WTC11 (cell line): ENCODE measurements around the gene UBE2L3.

Experiments used
- CBFB ChIP-seq: sonication (generic); formaldehyde crosslinking; IDR thresholded peaks from 2 replicates; pipeline ENCODE4 v1.8.1; 2022; ENCODE audit warnings: mild to moderate bottlenecking, low read depth, missing genetic modification reagents
- FOXJ3 ChIP-seq: sonication (generic); formaldehyde crosslinking; IDR thresholded peaks from 2 replicates; pipeline ENCODE4 v1.9.0; 2021; ENCODE audit warnings: missing genetic modification reagents, mild to moderate bottlenecking, borderline replicate concordance
- FOXP1 ChIP-seq: sonication (generic); formaldehyde crosslinking; IDR thresholded peaks from 2 replicates; pipeline ENCODE4 v1.8.0; 2022; ENCODE audit warnings: missing genetic modification reagents, mild to moderate bottlenecking, moderate library complexity, borderline replicate concordance
- MXD4 ChIP-seq: fragments of 250-450 bp; sonication (Bioruptor Pico); IDR thresholded peaks from 2 replicates; pipeline ENCODE4 v1.8.0; 2021; ENCODE audit warnings: mild to moderate bottlenecking, moderate library complexity, borderline replicate concordance
- NFE2L1 ChIP-seq: sonication (generic); formaldehyde crosslinking; IDR thresholded peaks from 2 replicates; pipeline ENCODE4 v1.8.1; 2023; ENCODE audit warnings: missing genetic modification reagents
- TF ChIP-seq, protein P1 (sequence below): sonication (generic); formaldehyde crosslinking; IDR thresholded peaks from 2 replicates; pipeline ENCODE4 v1.8.1; 2023; ENCODE audit warnings: mild to moderate bottlenecking, missing genetic modification reagents, moderate library complexity
- TF ChIP-seq, protein P2 (sequence below): sonication (generic); formaldehyde crosslinking; IDR thresholded peaks from 2 replicates; pipeline ENCODE4 v1.8.1; 2023; ENCODE audit warnings: mild to moderate bottlenecking, moderate library complexity, missing genetic modification reagents
- TF ChIP-seq, protein P3 (sequence below): sonication (generic); formaldehyde crosslinking; IDR thresholded peaks from 2 replicates; pipeline ENCODE4 v1.8.1; 2022; ENCODE audit warnings: missing genetic modification reagents, borderline replicate concordance
- TF ChIP-seq, protein P4 (sequence below): fragments of 200-600 bp; IDR thresholded peaks from 2 replicates; pipeline ENCODE4 v1.8.0; 2022; ENCODE audit warnings: antibody characterized with exemption
- TF ChIP-seq, protein P5 (sequence below): sonication (generic); formaldehyde crosslinking; IDR thresholded peaks from 2 replicates; pipeline ENCODE4 v1.8.1; 2022; ENCODE audit warnings: low read depth, mild to moderate bottlenecking, moderate library complexity, missing genetic modification reagents, borderline replicate concordance
- TF ChIP-seq, protein P6 (sequence below): sonication (generic); formaldehyde crosslinking; IDR thresholded peaks from 2 replicates; pipeline ENCODE4 v1.8.0; 2022; ENCODE audit warnings: missing genetic modification reagents
- TF ChIP-seq, protein P7 (sequence below): sonication (generic); formaldehyde crosslinking; IDR thresholded peaks from 2 replicates; pipeline ENCODE4 v1.8.1; 2022; ENCODE audit warnings: mild to moderate bottlenecking, moderate library complexity, missing genetic modification reagents
- TF ChIP-seq, protein P8 (sequence below): sonication (generic); formaldehyde crosslinking; IDR thresholded peaks from 2 replicates; pipeline ENCODE4 v1.8.0; 2022; ENCODE audit warnings: mild to moderate bottlenecking, missing genetic modification reagents

DNA sequence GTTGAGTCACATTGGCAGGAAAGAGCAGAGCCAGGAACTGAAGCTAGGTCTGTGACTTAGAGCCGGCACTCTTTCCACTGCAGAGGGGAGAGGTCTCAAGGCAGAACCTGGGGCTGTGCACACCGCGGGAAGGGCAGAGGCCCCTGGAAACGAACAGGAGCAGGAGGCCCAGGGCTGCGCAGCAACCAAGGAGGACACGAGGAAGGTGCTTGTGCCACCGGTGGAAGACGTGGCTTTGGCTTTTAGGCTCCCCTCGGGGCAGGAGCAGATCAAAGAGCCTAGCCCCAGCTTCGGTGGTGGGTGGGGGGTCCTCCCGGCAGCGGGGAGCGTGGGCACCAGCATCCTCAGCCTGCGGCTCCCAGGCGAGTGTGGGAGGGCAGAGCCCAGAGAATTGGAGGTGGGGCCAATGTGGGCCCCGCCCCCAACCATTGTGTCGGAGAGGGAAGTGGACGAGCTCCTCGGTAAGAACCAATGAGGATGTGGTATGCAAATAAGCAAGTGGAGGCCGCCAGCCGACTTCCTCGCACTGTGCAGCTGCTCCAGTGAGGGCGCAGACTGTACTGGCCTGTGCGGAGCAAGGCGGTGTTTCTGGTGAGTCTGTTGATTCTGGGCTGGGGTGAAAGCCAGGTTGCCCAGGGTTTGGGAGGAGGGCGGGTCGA is 64.9 kb downstream of the UBE2L3 start, which contains the start of gene CCDC116:
- TF ChIP-seq, protein P1, sequence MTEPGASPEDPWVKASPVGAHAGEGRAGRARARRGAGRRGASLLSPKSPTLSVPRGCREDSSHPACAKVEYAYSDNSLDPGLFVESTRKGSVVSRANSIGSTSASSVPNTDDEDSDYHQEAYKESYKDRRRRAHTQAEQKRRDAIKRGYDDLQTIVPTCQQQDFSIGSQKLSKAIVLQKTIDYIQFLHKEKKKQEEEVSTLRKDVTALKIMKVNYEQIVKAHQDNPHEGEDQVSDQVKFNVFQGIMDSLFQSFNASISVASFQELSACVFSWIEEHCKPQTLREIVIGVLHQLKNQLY (CRISPR knock-in tag), result no peak
- TF ChIP-seq, protein P2, sequence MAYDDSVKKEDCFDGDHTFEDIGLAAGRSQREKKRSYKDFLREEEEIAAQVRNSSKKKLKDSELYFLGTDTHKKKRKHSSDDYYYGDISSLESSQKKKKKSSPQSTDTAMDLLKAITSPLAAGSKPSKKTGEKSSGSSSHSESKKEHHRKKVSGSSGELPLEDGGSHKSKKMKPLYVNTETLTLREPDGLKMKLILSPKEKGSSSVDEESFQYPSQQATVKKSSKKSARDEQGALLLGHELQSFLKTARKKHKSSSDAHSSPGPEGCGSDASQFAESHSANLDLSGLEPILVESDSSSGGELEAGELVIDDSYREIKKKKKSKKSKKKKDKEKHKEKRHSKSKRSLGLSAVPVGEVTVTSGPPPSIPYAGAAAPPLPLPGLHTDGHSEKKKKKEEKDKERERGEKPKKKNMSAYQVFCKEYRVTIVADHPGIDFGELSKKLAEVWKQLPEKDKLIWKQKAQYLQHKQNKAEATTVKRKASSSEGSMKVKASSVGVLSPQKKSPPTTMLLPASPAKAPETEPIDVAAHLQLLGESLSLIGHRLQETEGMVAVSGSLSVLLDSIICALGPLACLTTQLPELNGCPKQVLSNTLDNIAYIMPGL (CRISPR knock-in tag), result no peak
- no peak for TF ChIP-seq NFE2L1 (CRISPR knock-in tag)
- TF ChIP-seq CBFB (CRISPR knock-in tag), result no peak
- TF ChIP-seq, protein P3, sequence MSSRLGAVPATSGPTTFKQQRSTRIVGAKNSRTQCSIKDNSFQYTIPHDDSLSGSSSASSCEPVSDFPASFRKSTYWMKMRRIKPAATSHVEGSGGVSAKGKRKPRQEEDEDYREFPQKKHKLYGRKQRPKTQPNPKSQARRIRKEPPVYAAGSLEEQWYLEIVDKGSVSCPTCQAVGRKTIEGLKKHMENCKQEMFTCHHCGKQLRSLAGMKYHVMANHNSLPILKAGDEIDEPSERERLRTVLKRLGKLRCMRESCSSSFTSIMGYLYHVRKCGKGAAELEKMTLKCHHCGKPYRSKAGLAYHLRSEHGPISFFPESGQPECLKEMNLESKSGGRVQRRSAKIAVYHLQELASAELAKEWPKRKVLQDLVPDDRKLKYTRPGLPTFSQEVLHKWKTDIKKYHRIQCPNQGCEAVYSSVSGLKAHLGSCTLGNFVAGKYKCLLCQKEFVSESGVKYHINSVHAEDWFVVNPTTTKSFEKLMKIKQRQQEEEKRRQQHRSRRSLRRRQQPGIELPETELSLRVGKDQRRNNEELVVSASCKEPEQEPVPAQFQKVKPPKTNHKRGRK (CRISPR knock-in tag), result no peak
- no peak for TF ChIP-seq FOXJ3
- TF ChIP-seq, protein P4, sequence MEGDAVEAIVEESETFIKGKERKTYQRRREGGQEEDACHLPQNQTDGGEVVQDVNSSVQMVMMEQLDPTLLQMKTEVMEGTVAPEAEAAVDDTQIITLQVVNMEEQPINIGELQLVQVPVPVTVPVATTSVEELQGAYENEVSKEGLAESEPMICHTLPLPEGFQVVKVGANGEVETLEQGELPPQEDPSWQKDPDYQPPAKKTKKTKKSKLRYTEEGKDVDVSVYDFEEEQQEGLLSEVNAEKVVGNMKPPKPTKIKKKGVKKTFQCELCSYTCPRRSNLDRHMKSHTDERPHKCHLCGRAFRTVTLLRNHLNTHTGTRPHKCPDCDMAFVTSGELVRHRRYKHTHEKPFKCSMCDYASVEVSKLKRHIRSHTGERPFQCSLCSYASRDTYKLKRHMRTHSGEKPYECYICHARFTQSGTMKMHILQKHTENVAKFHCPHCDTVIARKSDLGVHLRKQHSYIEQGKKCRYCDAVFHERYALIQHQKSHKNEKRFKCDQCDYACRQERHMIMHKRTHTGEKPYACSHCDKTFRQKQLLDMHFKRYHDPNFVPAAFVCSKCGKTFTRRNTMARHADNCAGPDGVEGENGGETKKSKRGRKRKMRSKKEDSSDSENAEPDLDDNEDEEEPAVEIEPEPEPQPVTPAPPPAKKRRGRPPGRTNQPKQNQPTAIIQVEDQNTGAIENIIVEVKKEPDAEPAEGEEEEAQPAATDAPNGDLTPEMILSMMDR, result no peak
- TF ChIP-seq, protein P5, sequence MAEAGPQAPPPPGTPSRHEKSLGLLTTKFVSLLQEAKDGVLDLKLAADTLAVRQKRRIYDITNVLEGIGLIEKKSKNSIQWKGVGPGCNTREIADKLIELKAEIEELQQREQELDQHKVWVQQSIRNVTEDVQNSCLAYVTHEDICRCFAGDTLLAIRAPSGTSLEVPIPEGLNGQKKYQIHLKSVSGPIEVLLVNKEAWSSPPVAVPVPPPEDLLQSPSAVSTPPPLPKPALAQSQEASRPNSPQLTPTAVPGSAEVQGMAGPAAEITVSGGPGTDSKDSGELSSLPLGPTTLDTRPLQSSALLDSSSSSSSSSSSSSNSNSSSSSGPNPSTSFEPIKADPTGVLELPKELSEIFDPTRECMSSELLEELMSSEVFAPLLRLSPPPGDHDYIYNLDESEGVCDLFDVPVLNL, result no peak
- no peak for TF ChIP-seq FOXP1 (CRISPR knock-in tag)
- TF ChIP-seq, protein P6, sequence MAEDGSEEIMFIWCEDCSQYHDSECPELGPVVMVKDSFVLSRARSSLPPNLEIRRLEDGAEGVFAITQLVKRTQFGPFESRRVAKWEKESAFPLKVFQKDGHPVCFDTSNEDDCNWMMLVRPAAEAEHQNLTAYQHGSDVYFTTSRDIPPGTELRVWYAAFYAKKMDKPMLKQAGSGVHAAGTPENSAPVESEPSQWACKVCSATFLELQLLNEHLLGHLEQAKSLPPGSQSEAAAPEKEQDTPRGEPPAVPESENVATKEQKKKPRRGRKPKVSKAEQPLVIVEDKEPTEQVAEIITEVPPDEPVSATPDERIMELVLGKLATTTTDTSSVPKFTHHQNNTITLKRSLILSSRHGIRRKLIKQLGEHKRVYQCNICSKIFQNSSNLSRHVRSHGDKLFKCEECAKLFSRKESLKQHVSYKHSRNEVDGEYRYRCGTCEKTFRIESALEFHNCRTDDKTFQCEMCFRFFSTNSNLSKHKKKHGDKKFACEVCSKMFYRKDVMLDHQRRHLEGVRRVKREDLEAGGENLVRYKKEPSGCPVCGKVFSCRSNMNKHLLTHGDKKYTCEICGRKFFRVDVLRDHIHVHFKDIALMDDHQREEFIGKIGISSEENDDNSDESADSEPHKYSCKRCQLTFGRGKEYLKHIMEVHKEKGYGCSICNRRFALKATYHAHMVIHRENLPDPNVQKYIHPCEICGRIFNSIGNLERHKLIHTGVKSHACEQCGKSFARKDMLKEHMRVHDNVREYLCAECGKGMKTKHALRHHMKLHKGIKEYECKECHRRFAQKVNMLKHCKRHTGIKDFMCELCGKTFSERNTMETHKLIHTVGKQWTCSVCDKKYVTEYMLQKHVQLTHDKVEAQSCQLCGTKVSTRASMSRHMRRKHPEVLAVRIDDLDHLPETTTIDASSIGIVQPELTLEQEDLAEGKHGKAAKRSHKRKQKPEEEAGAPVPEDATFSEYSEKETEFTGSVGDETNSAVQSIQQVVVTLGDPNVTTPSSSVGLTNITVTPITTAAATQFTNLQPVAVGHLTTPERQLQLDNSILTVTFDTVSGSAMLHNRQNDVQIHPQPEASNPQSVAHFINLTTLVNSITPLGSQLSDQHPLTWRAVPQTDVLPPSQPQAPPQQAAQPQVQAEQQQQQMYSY (CRISPR knock-in tag), result no peak
- TF ChIP-seq, protein P7, sequence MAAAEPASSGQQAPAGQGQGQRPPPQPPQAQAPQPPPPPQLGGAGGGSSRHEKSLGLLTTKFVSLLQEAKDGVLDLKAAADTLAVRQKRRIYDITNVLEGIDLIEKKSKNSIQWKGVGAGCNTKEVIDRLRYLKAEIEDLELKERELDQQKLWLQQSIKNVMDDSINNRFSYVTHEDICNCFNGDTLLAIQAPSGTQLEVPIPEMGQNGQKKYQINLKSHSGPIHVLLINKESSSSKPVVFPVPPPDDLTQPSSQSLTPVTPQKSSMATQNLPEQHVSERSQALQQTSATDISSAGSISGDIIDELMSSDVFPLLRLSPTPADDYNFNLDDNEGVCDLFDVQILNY (CRISPR knock-in tag), result no peak
- TF ChIP-seq, protein P8, sequence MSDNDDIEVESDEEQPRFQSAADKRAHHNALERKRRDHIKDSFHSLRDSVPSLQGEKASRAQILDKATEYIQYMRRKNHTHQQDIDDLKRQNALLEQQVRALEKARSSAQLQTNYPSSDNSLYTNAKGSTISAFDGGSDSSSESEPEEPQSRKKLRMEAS (CRISPR knock-in tag), result no peak
- no peak for TF ChIP-seq MXD4 (CRISPR knock-in tag)
